Activated CD8-positive, alpha-beta T cell treated with anti-CD3 and anti-CD28 coated beads for 36 hours (primary cell): ENCODE results near the gene ADAM15. TPM values are rescaled to one million over a fixed set of nuclear protein-coding genes. Genes with fewer than 3 reads are reported as not detected.

Experiments used
- ATAC-seq: fragments of 200-7000 bp; cut with Tn5 transposase; one replicate; pipeline ENCODE4 v1.10.0; 2021; ENCODE audit warnings: mild to moderate bottlenecking, moderate library complexity
- CTCF ChIA-PET: fragments of 350-600 bp; sonication (Branson Sonifier 250); formaldehyde crosslinking; loops from one replicate; lab custom pipeline; 2021; ENCODE audit warnings: antibody characterized with exemption; lab: Charles Lee
- POLR2A ChIA-PET: fragments of 350-600 bp; sonication (Branson Sonifier 250); formaldehyde crosslinking; loops from one replicate; lab custom pipeline; 2021; ENCODE audit warnings: antibody characterized with exemption; lab: Charles Lee
- DNase-seq: peaks from one replicate; pipeline ENCODE4 v3.0.0-alpha.2; 2020
- H3K27ac Mint-ChIP-seq: one replicate; pipeline ENCODE4 v1.8.0; 2021; ENCODE audit warnings: mild to moderate bottlenecking, mixed read lengths
- H3K27me3 Mint-ChIP-seq: one replicate; pipeline ENCODE4 v1.8.0; 2021; ENCODE audit warnings: mixed read lengths
- H3K36me3 Mint-ChIP-seq: one replicate; pipeline ENCODE4 v1.8.0; 2021; ENCODE audit warnings: low read depth, mixed read lengths
- H3K4me1 Mint-ChIP-seq: one replicate; pipeline ENCODE4 v1.8.0; 2021; ENCODE audit warnings: low read depth, mixed read lengths
- H3K4me3 Mint-ChIP-seq: one replicate; pipeline ENCODE4 v1.8.0; 2021; ENCODE audit warnings: mild to moderate bottlenecking, moderate library complexity, mixed read lengths
- H3K9me3 Mint-ChIP-seq: one replicate; pipeline ENCODE4 v1.8.0; 2021; ENCODE audit warnings: mixed read lengths
- intact Hi-C: fragments of 100-400 bp; cut with micrococcal nuclease; formaldehyde crosslinking; loops from one replicate; pipeline ENCODE4 v1.10.0; 2022
- total RNA-seq, 2 experiments: library from RNA; stranded (reverse); gene quantifications; one replicate each; pipeline ENCODE4 v1.2.3, GENCODE V29; 2021
- TF ChIP-seq, protein P1 (sequence below): fragments of 200-600 bp; IDR thresholded peaks from one replicate; pipeline ENCODE4 v1.8.0; 2022; ENCODE audit warnings: antibody characterized with exemption, mild to moderate bottlenecking

Gene ADAM15
- total RNA-seq, 2 experiments from 2014 or later = 36.4 to 37.2 TPM

GRCh38 chr1:155029513-155030242 lies 21.4 kb upstream of the ADAM15 start:
- ATAC-seq (no peak), DNase-seq (no peak)
- no peak overlapping the region for H3K27ac Mint-ChIP-seq
- no peaks in the 10 kb centered on the region for H3K36me3 Mint-ChIP-seq
- no peaks in the 10 kb centered on the region for H3K9me3 Mint-ChIP-seq
- H3K4me3 Mint-ChIP-seq = no peak overlapping the region
- no peaks in the 10 kb centered on the region for H3K27me3 Mint-ChIP-seq
- ChIA-PET POLR2A (interaction anchor here (1.0 kb wide), 1 partner anchor 68 kb away, joined by 3 read pairs; the partner anchor contains the start of gene PYGO2), CTCF (interaction anchor here (1.4 to 1.5 kb wide), 3 partner anchors 12 to 62 kb away, joined by 4 to 6 read pairs (median 6); no protein-coding TSS in a partner anchor)
- no peaks in the 10 kb centered on the region for H3K4me1 Mint-ChIP-seq
- intact Hi-C loops = no loop called here
- TF ChIP-seq, protein P1, sequence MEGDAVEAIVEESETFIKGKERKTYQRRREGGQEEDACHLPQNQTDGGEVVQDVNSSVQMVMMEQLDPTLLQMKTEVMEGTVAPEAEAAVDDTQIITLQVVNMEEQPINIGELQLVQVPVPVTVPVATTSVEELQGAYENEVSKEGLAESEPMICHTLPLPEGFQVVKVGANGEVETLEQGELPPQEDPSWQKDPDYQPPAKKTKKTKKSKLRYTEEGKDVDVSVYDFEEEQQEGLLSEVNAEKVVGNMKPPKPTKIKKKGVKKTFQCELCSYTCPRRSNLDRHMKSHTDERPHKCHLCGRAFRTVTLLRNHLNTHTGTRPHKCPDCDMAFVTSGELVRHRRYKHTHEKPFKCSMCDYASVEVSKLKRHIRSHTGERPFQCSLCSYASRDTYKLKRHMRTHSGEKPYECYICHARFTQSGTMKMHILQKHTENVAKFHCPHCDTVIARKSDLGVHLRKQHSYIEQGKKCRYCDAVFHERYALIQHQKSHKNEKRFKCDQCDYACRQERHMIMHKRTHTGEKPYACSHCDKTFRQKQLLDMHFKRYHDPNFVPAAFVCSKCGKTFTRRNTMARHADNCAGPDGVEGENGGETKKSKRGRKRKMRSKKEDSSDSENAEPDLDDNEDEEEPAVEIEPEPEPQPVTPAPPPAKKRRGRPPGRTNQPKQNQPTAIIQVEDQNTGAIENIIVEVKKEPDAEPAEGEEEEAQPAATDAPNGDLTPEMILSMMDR = no peak

- TF ChIP-seq, protein P1 = no peak
- DNase-seq (no peak), ATAC-seq (no peak)
- POLR2A ChIA-PET = interaction anchor here (0.8 to 1.0 kb wide), 2 partner anchors 26 to 69 kb away, joined by 3 read pairs; partner anchors contain the start of gene PYGO2
- Mint-ChIP-seq H3K9me3 (no peaks in the 10 kb centered on the region), H3K4me3 (no peak overlapping the region), H3K27ac (no peak overlapping the region), H3K27me3 (no peaks in the 10 kb centered on the region), H3K4me1 (no peaks in the 10 kb centered on the region), H3K36me3 (no peaks in the 10 kb centered on the region)
- CTCF ChIA-PET = interaction anchor here (0.8 to 1.5 kb wide), 3 partner anchors 13 to 61 kb away, joined by 4 to 6 read pairs (median 4); no protein-coding TSS in a partner anchor
- intact Hi-C loops = no loop called here
Measured at GRCh38 chr1:155030243-155030795, 20.8 kb upstream of the ADAM15 start.

- no peak for ATAC-seq
- H3K27ac Mint-ChIP-seq = no peak overlapping the region
- H3K4me3 Mint-ChIP-seq = no peak overlapping the region
- H3K9me3 Mint-ChIP-seq = no peaks in the 10 kb centered on the region
- intact Hi-C loops = no loop called here
- TF ChIP-seq, protein P1 = no peak
- POLR2A ChIA-PET = interaction anchor here (0.8 kb wide), 1 partner anchor 26 kb away, joined by 3 read pairs; no protein-coding TSS in a partner anchor
- H3K27me3 Mint-ChIP-seq = no peaks in the 10 kb centered on the region
- CTCF ChIA-PET = interaction anchor here (0.5 to 1.5 kb wide), 4 partner anchors 13 to 81 kb away, joined by 3 to 4 read pairs (median 4); no protein-coding TSS in a partner anchor
- DNase-seq = no peak
- H3K4me1 Mint-ChIP-seq = no peaks in the 10 kb centered on the region
- no peaks in the 10 kb centered on the region for H3K36me3 Mint-ChIP-seq
Measured at GRCh38 chr1:155030899-155031298, 20.2 kb upstream of the ADAM15 start.

GRCh38 chr1:155032886-155033285 lies 18.2 kb upstream of the ADAM15 start:
- intact Hi-C loops = no loop called here
- CTCF ChIA-PET = interaction anchor here (0.9 to 1.7 kb wide), 3 partner anchors 15 to 52 kb away, joined by 3 to 6 read pairs (median 4); no protein-coding TSS in a partner anchor
- no peaks in the 10 kb centered on the region for H3K4me1 Mint-ChIP-seq
- ATAC-seq (no peak), DNase-seq (no peak)
- peaks cover 1% of the 10 kb centered on the region for H3K27me3 Mint-ChIP-seq
- no peak overlapping the region for H3K27ac Mint-ChIP-seq
- H3K36me3 Mint-ChIP-seq = no peaks in the 10 kb centered on the region
- POLR2A ChIA-PET = interaction anchor here (1.0 kb wide), 1 partner anchor 18 kb away, joined by 4 read pairs; the partner anchor contains the start of gene ADAM15
- TF ChIP-seq, protein P1 = no peak
- H3K4me3 Mint-ChIP-seq = no peak overlapping the region
- no peaks in the 10 kb centered on the region for H3K9me3 Mint-ChIP-seq
